HepG2 (cell line): Measurements from ENCODE around the gene PCDHGA7. TPM values are rescaled to one million over a fixed set of nuclear protein-coding genes. Genes with fewer than 3 reads are reported as not detected.

Experiments
- ATAC-seq: fragments of 200-7000 bp; cut with Tn5 transposase; 3 replicates; pipeline ENCODE4 v1.9.1; 2020; ENCODE audit warnings: mild to moderate bottlenecking, moderate library complexity
- BruUV-seq: library from RNA; stranded (reverse); fragments of 400-500 nt; replicated peaks from 2 replicates; lab custom pipeline; 2021; lab: Mats Ljungman, UMichigan
- CTCF ChIA-PET: fragments of 300-600 bp; formaldehyde crosslinking; extraction: SDS; loops from one replicate; lab custom pipeline; 2021; ENCODE audit warnings: low total read pairs, inconsistent platforms, low intra/inter-chr PET ratio; lab: Yijun Ruan, JAX
- POLR2A ChIA-PET: fragments of 350-600 bp; sonication (Branson Sonifier 250); formaldehyde crosslinking; loops from one replicate; lab custom pipeline; 2020; ENCODE audit warnings: antibody characterized with exemption, inconsistent platforms; lab: Yijun Ruan, JAX
- DNase-seq: peaks from one replicate; pipeline ENCODE4 v3.0.0-alpha.2; 2015; ENCODE audit warnings: low spot score
- FAIRE-seq: peaks from 3 replicates; lab custom pipeline; 2011; peaks lifted over from hg19 to GRCh38; lab: Jason Lieb, UNC
- H2AFZ ChIP-seq: one replicate; pipeline ENCODE4 v1.6.1; 2011; ENCODE audit warnings: low read length, inconsistent platforms
- H3K27ac ChIP-seq: fragments of 300-600 bp; 3 replicates; pipeline ENCODE4 v1.8.0; 2011; ENCODE audit warnings: mixed run types, mild to moderate bottlenecking, mixed read lengths, low read length, inconsistent platforms; ENCODE audit not compliant: insufficient read depth; ENCODE audit errors: extremely low read length
- H3K27me3 ChIP-seq, 2 experiments: fragments of 200-600 bp in 1 of 2; 2 replicates in 1 of 2; 3 replicates in 1 of 2; pipeline versions ENCODE4 v1.6.0 to v1.8.0; 2011; ENCODE audit warnings: low read length in 2 of 2, mild to moderate bottlenecking in 2 of 2, moderate library complexity in 2 of 2, inconsistent platforms in 1 of 2; ENCODE audit not compliant: insufficient read depth in 2 of 2, control insufficient read depth in 1 of 2
- H3K36me3 ChIP-seq, 2 experiments: fragments of 200-600 bp in 1 of 2; replicated peaks in 1 of 2; 2 replicates in 1 of 2; 3 replicates in 1 of 2; pipeline versions ENCODE4 v1.5.1 to v1.8.0; 2011; ENCODE audit warnings: low read length in 2 of 2, inconsistent platforms in 1 of 2; ENCODE audit not compliant: insufficient read depth in 2 of 2, control insufficient read depth in 1 of 2
- H3K4me1 ChIP-seq: 2 replicates; pipeline ENCODE4 v1.5.1; 2012; ENCODE audit warnings: low read length, inconsistent platforms; ENCODE audit not compliant: insufficient read depth
- H3K4me2 ChIP-seq: 2 replicates; pipeline ENCODE4 v1.6.0; 2011; ENCODE audit warnings: low read depth, low read length, inconsistent platforms
- H3K4me3 ChIP-seq, 3 experiments: fragments of 200-600 bp in 1 of 3; sonication (generic), shearing (Covaris generic) in 1 of 3; replicated peaks in 1 of 3; 2 replicates each; pipeline ENCODE4 v1.5.1; 2011 to 2016; ENCODE audit warnings: low read length in 3 of 3, inconsistent platforms in 2 of 3, low read depth in 2 of 3, mild to moderate bottlenecking in 2 of 3, control low read depth in 1 of 3, mixed read lengths in 1 of 3; ENCODE audit not compliant: insufficient read depth in 1 of 3
- H3K79me2 ChIP-seq: one replicate; pipeline ENCODE4 v1.6.1; 2011; ENCODE audit warnings: low read length, inconsistent platforms; ENCODE audit not compliant: insufficient read depth
- H3K9ac ChIP-seq: 2 replicates; pipeline ENCODE4 v1.6.0; 2011; ENCODE audit warnings: mild to moderate bottlenecking, low read depth, low read length, inconsistent platforms; ENCODE audit not compliant: insufficient read depth
- H3K9me3 ChIP-seq: 2 replicates; pipeline ENCODE4 v1.5.1; 2012; ENCODE audit warnings: mild to moderate bottlenecking, low read length
- H4K20me1 ChIP-seq: 2 replicates; pipeline ENCODE4 v1.6.0; 2011; ENCODE audit warnings: inconsistent platforms, mild to moderate bottlenecking, low read length, moderate library complexity; ENCODE audit not compliant: insufficient read depth
- AGO1 ChIP-seq: fragments of 200-400 bp; formaldehyde crosslinking; IDR thresholded peaks from 2 replicates; pipeline ENCODE4 v1.6.1; 2017; ENCODE audit warnings: mild to moderate bottlenecking, low read depth, low read length, moderate library complexity; ENCODE audit not compliant: poor library complexity, severe bottlenecking
- ATF7 ChIP-seq, 2 experiments: fragments of 450-650 bp in 1 of 2; sonication (generic) in 1 of 2; formaldehyde crosslinking in 1 of 2; IDR thresholded peaks; 2 replicates each; pipeline versions ENCODE4 v1.4.0 to v1.6.1; 2016 to 2020; ENCODE audit warnings: antibody characterized with exemption in 1 of 2, mild to moderate bottlenecking in 1 of 2, missing genetic modification reagents in 1 of 2
- KLF11 ChIP-seq: IDR thresholded peaks from 2 replicates; pipeline ENCODE4 v1.6.1; 2016; ENCODE audit warnings: missing compliant biosample characterization
- TEAD2 ChIP-seq: sonication (generic); formaldehyde crosslinking; IDR thresholded peaks from 2 replicates; pipeline ENCODE4 v1.9.0; 2021; ENCODE audit warnings: missing genetic modification reagents
- ZNF121 ChIP-seq: sonication (generic); formaldehyde crosslinking; IDR thresholded peaks from 2 replicates; pipeline ENCODE4 v1.5.0; 2020; ENCODE audit warnings: mild to moderate bottlenecking, missing genetic modification reagents
- ZNF766 ChIP-seq: sonication (generic); formaldehyde crosslinking; IDR thresholded peaks from 2 replicates; pipeline ENCODE4 v1.5.0; 2020; ENCODE audit warnings: missing genetic modification reagents, borderline replicate concordance
- WGBS: methylation state at CpG from one replicate; pipeline ENCODE4 v1.1.6; 2017; ENCODE audit warnings: low lambda C conversion rate; 5-methylcytosine and 5-hydroxymethylcytosine counted together
- in situ Hi-C: cut with HindIII; loops from 2 replicates; pipeline ENCODE4 v1.10.0; 2017; ENCODE audit warnings: low pct_unique_long_range_greater_than_20kb; ENCODE audit not compliant: extremely low pct_ligation_motif_present
- intact Hi-C: fragments of 100-400 bp; cut with micrococcal nuclease; formaldehyde crosslinking; loops from one replicate; pipeline ENCODE4 v1.10.0; 2022; ENCODE audit not compliant: unreplicated experiment
- polyA plus RNA-seq, 8 experiments: library from polyadenylated mRNA; depleted of rRNA in 3 of 8; stranded (reverse) in 7 of 8; unstranded in 1 of 8; fragments of >200 nt; fragmentation: Illumina TruSeq in 4 of 8; extraction: Trizol in 4 of 8; gene quantifications; 2 replicates each; pipeline versions ENCODE4 v1.2.1 to v1.2.3, GENCODE V29; 2011 to 2016; ENCODE audit warnings: low read depth in 4 of 8, missing spikeins in 1 of 8, mixed read lengths in 1 of 8; ENCODE audit not compliant: insufficient read depth in 1 of 8
- total RNA-seq, 5 experiments: library from RNA; depleted of rRNA; stranded (reverse); fragments of >200 nt; fragmentation: Illumina TruSeq; extraction: Trizol; gene quantifications; 2 replicates each; pipeline ENCODE4 v1.2.3, GENCODE V29; 2016; ENCODE audit warnings: low read depth in 1 of 5
- TF ChIP-seq, protein P1 (sequence below): sonication (generic); formaldehyde crosslinking; IDR thresholded peaks from 2 replicates; pipeline ENCODE4 v1.5.1; 2020; ENCODE audit warnings: missing genetic modification reagents, mild to moderate bottlenecking, borderline replicate concordance
- TF ChIP-seq, protein P2 (sequence below): sonication (generic); formaldehyde crosslinking; IDR thresholded peaks from 2 replicates; pipeline ENCODE4 v1.4.0; 2020; ENCODE audit warnings: mild to moderate bottlenecking, missing genetic modification reagents

PCDHGA7 gene
- total and polyA plus RNA-seq, 2 of the 13 experiments (the other 11 are each of a cell fraction or from before 2014, with no cell fraction given), result 0.11 to 0.31 TPM

DNA sequence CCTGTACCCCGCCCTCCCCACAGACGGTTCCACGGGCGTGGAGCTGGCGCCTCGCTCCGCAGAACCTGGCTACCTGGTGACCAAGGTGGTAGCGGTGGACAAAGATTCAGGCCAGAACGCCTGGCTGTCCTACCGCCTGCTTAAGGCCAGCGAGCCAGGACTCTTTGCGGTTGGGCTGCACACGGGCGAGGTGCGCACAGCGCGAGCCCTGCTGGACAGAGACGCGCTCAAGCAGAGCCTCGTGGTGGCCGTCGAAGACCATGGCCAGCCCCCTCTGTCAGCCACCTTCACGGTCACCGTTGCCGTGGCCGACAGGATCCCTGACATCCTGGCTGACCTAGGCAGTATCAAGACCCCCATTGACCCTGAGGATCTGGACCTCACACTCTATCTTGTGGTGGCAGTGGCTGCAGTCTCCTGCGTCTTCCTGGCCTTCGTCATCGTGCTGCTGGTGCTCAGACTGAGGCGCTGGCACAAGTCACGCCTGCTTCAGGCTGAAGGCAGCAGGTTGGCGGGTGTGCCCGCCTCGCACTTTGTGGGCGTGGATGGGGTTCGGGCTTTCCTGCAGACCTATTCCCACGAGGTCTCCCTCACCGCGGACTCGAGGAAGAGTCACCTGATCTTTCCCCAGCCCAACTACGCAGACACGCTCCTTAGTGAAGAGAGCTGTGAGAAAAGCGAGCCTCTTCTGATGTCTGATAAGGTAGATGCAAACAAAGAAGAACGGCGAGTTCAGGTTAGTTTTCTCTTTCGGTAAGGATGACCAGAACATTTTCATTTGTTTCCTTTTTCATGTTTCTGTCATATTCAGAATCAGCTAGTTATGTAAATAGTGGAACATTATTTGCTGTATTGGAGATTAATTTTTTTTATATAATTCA is 16.3 kb upstream of the PCDHGA7 start:
- Histone ChIP-seq H3K4me3 (no peak overlapping the region), H3K9ac (no peak overlapping the region), H3K27me3 (no peaks in the 10 kb centered on the region)
- ATAC-seq, result no peak
- TF ChIP-seq, protein P1, sequence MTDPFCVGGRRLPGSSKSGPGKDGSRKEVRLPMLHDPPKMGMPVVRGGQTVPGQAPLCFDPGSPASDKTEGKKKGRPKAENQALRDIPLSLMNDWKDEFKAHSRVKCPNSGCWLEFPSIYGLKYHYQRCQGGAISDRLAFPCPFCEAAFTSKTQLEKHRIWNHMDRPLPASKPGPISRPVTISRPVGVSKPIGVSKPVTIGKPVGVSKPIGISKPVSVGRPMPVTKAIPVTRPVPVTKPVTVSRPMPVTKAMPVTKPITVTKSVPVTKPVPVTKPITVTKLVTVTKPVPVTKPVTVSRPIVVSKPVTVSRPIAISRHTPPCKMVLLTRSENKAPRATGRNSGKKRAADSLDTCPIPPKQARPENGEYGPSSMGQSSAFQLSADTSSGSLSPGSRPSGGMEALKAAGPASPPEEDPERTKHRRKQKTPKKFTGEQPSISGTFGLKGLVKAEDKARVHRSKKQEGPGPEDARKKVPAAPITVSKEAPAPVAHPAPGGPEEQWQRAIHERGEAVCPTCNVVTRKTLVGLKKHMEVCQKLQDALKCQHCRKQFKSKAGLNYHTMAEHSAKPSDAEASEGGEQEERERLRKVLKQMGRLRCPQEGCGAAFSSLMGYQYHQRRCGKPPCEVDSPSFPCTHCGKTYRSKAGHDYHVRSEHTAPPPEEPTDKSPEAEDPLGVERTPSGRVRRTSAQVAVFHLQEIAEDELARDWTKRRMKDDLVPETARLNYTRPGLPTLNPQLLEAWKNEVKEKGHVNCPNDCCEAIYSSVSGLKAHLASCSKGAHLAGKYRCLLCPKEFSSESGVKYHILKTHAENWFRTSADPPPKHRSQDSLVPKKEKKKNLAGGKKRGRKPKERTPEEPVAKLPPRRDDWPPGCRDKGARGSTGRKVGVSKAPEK (CRISPR knock-in tag), result no peak
- TF ChIP-seq AGO1 (no peak), ZNF121 (no peak), TEAD2 (CRISPR knock-in tag) (no peak), ATF7 (IDR thresholded peaks at IDR 0.05) (no peak), ATF7 (CRISPR knock-in tag; IDR thresholded peaks at IDR 0.05) (no peak), ZNF766 (no peak), KLF11 (CRISPR knock-in tag) (no peak)
- TF ChIP-seq, protein P2, sequence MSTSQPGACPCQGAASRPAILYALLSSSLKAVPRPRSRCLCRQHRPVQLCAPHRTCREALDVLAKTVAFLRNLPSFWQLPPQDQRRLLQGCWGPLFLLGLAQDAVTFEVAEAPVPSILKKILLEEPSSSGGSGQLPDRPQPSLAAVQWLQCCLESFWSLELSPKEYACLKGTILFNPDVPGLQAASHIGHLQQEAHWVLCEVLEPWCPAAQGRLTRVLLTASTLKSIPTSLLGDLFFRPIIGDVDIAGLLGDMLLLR (CRISPR knock-in tag), result no peak
- TF ChIP-seq, all 625 proteins: peak for 0
- BruUV-seq, result no TSS peak
- Histone ChIP-seq H3K36me3 (no peaks in the 10 kb centered on the region), H4K20me1 (no peaks in the 10 kb centered on the region), H3K9me3 (peaks cover 53% of the 10 kb centered on the region), H3K4me2 (no peak overlapping the region), H3K27ac (no peak overlapping the region), H2AFZ (no peak overlapping the region), H3K4me1 (no peaks in the 10 kb centered on the region), H3K79me2 (no peaks in the 10 kb centered on the region)
- CTCF ChIA-PET, result no interaction called here
- POLR2A ChIA-PET, result no interaction called here
- no peak for DNase-seq
- intact Hi-C loops (no loop called here), in situ Hi-C loops (no loop called here)
- 82% methylated on average over 23 of the region's 46 CpGs for WGBS
- FAIRE-seq, result no peak
